Measurements from ENCODE around the gene EIF3K. TPM values are rescaled to one million over a fixed set of nuclear protein-coding genes. Genes with fewer than 3 reads are reported as not detected.
"Not testable (repeated sequence)": the region's sequence is repeated elsewhere in the genome, so short reads cannot be mapped to it uniquely, and the experiment has no call there.

EIF3K gene
- total and polyA plus RNA-seq, 12 donors, result 177 to 537 (median 267) TPM

DNA sequence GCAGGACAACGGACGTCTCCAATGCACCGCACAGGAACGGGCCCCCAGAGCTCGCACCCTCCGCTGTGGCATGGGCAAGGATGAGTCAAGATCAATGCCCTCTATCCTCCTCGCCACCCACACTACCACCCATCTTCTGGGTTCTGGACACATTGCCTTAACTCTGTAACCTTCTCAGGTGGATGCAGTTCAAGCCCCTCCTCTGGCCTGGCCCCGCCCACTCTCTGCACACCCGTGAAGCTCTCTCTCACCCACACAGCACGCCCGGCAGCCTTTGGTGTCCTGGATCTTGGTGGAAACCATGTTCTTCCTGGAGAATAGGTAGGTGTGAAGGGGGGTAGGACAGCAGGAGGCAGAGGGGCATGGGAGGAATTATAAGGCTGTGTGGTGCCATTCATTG, 21.9 kb upstream of the EIF3K start:
- 85 to 94% (median 89%) methylated on average over 9 to 11 of the region's 11 CpGs for WGBS, 4 donors
- intact Hi-C loops (cut with DNase I), result no loop called here
- Histone ChIP-seq H3K4me3 (no peak overlapping the region), H3K27me3 (no peaks in the 10 kb centered on the region), H3K27ac (no peak overlapping the region), H3K36me3 (replicated peaks in 1 of 2) (no peaks in the 10 kb centered on the region), H3K4me1 (replicated peaks in 1 of 2) (no peaks in the 10 kb centered on the region), H3K9me3 (replicated peaks in 1 of 3) (no peaks in the 10 kb centered on the region)
- TF ChIP-seq, protein P1, sequence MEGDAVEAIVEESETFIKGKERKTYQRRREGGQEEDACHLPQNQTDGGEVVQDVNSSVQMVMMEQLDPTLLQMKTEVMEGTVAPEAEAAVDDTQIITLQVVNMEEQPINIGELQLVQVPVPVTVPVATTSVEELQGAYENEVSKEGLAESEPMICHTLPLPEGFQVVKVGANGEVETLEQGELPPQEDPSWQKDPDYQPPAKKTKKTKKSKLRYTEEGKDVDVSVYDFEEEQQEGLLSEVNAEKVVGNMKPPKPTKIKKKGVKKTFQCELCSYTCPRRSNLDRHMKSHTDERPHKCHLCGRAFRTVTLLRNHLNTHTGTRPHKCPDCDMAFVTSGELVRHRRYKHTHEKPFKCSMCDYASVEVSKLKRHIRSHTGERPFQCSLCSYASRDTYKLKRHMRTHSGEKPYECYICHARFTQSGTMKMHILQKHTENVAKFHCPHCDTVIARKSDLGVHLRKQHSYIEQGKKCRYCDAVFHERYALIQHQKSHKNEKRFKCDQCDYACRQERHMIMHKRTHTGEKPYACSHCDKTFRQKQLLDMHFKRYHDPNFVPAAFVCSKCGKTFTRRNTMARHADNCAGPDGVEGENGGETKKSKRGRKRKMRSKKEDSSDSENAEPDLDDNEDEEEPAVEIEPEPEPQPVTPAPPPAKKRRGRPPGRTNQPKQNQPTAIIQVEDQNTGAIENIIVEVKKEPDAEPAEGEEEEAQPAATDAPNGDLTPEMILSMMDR (IDR thresholded peaks at IDR 0.05), result no peak
- TF ChIP-seq POLR2A (IDR thresholded peaks at IDR 0.05), result no peak
- DNase-seq, result no peak

DNA sequence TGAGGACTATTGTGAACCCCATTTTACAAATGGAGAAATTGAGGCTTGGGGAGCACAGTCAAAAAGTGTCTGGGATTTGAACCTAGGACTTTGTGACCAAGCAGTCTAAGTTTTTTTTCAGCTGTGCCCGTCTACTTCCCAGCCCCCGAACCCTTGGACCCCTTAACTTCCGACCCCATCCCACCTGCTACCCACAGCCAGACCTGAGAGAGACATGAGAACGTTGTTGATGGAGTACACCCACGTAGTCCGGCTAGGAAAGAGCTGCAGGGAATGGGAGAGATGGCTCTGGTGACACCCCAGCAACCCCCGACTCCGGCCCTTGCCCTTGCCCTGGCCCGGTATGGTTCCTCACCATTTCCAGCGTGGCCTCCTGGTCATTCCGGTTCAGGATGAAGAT, 19.3 kb upstream of the EIF3K start:
- Histone ChIP-seq H3K27me3 (no peaks in the 10 kb centered on the region), H3K36me3 (replicated peaks in 1 of 2) (no peaks in the 10 kb centered on the region), H3K4me3 (no peak overlapping the region), H3K9me3 (replicated peaks in 1 of 3) (no peaks in the 10 kb centered on the region), H3K27ac (no peak overlapping the region), H3K4me1 (replicated peaks in 1 of 2) (no peaks in the 10 kb centered on the region)
- WGBS, 4 donors, result 91 to 92% (median 91%) methylated on average over 10 to 11 of the region's 11 CpGs
- DNase-seq, result no peak
- intact Hi-C loops (cut with DNase I), result no loop called here
- TF ChIP-seq POLR2A (IDR thresholded peaks at IDR 0.05), result no peak
- TF ChIP-seq, protein P1 (IDR thresholded peaks at IDR 0.05), result no peak

DNA sequence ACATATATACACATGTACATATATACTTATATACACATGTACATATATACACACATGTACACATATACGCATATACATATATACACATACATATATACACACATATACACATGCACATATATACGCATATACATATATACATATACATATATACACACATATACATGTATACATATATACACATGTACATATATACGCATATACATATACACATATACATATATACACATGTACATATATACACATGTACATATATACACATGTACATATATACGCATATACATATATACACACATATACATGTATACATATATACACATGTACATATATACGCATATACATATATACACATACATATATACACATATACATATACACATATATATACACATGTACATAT, 16.1 kb upstream of the EIF3K start:
- DNase-seq; H3K9me3 ChIP-seq (replicated peaks in 1 of 3); H3K27ac ChIP-seq; H3K27me3 ChIP-seq; H3K36me3 ChIP-seq (replicated peaks in 1 of 2); H3K4me3 ChIP-seq; intact Hi-C loops (cut with DNase I); H3K4me1 ChIP-seq (replicated peaks in 1 of 2): not testable (repeated sequence)
- 89 to 94% (median 94%) methylated on average over 5 of the region's 5 CpGs for WGBS, 4 donors

DNA sequence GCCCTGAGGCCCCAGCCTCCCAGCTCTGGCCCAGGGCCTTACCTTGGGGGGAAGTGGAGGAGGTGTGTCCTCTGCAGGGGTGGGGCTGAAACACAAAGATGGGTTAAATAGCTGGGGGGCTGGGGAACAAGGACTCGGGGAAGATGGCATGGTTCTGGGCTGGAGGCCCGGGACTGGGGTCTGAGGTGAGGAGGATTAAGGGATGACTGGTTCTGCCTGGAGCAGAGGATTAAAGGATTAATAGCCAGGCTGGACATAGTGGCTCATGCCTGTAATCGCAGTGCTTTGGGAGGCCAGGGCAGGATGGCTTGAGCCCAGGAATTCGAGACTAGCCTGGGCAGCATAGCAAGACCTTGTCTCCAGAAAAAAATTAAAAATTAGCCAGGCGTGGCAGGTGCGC, 12.9 kb upstream of the EIF3K start:
- intact Hi-C loops (cut with DNase I), result no loop called here
- Histone ChIP-seq H3K36me3 (replicated peaks in 1 of 2) (no peaks in the 10 kb centered on the region), H3K4me1 (replicated peaks in 1 of 2) (no peaks in the 10 kb centered on the region), H3K27me3 (no peaks in the 10 kb centered on the region), H3K4me3 (no peak overlapping the region), H3K9me3 (replicated peaks in 1 of 3) (no peaks in the 10 kb centered on the region), H3K27ac (no peak overlapping the region)
- 84 to 90% (median 87%) methylated on average over 6 of the region's 6 CpGs for WGBS, 4 donors
- DNase-seq, result no peak
- TF ChIP-seq, protein P1 (IDR thresholded peaks at IDR 0.05), result no peak
- no peak for TF ChIP-seq POLR2A (IDR thresholded peaks at IDR 0.05)

DNA sequence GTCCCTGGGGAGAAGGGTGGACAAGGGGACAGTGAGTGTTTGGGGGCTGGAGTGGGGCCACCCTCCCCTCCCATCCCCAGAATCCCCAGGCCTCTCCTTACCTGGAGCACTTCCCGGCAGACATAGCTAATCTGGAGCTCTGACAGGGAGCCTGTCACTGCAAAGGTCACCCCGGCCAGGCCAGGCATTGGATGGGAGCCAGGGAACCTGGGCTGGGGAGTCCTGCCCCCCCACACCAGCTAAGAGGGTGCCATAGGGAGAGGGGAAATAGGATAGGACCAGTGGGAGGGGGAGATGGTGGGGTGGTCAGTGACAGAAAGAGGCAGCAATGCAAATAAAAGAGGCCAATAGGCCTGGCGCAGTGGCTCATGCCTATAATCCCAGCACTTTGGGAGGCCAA, 4.7 kb upstream of the EIF3K start:
- no peak for DNase-seq
- peaks cover 0 to 9% of the 10 kb centered on the region in 2 donors for H3K4me1 ChIP-seq (replicated peaks in 1 of 2)
- H3K4me3 ChIP-seq, result no peak overlapping the region
- no peak overlapping the region for H3K27ac ChIP-seq
- 50 to 76% (median 69%) methylated on average over 2 to 3 of the region's 3 CpGs for WGBS, 4 donors
- no peaks in the 10 kb centered on the region for H3K27me3 ChIP-seq
- no peak for TF ChIP-seq POLR2A (IDR thresholded peaks at IDR 0.05)
- TF ChIP-seq, protein P1 (IDR thresholded peaks at IDR 0.05), result no peak
- no peaks in the 10 kb centered on the region for H3K36me3 ChIP-seq (replicated peaks in 1 of 2)
- H3K9me3 ChIP-seq (replicated peaks in 1 of 3), result no peaks in the 10 kb centered on the region
- intact Hi-C loops (cut with DNase I), result no loop called here

Measured in adrenal gland (tissue), 12 donors.